HG02943 (cell line): ENCODE data around the gene PRDX5.

Experiments
- ATAC-seq: cut with Tn5 transposase; IDR thresholded peaks from one replicate; pipeline ENCODE4 v1.9.1; 2021; ENCODE audit warnings: mild to moderate bottlenecking, low read depth, moderate library complexity; ENCODE audit not compliant: unreplicated experiment

The PRDX5 gene

GRCh38 chr11:64289002-64289564 lies 28.8 kb upstream of the PRDX5 start:
- no peak for ATAC-seq

DNA sequence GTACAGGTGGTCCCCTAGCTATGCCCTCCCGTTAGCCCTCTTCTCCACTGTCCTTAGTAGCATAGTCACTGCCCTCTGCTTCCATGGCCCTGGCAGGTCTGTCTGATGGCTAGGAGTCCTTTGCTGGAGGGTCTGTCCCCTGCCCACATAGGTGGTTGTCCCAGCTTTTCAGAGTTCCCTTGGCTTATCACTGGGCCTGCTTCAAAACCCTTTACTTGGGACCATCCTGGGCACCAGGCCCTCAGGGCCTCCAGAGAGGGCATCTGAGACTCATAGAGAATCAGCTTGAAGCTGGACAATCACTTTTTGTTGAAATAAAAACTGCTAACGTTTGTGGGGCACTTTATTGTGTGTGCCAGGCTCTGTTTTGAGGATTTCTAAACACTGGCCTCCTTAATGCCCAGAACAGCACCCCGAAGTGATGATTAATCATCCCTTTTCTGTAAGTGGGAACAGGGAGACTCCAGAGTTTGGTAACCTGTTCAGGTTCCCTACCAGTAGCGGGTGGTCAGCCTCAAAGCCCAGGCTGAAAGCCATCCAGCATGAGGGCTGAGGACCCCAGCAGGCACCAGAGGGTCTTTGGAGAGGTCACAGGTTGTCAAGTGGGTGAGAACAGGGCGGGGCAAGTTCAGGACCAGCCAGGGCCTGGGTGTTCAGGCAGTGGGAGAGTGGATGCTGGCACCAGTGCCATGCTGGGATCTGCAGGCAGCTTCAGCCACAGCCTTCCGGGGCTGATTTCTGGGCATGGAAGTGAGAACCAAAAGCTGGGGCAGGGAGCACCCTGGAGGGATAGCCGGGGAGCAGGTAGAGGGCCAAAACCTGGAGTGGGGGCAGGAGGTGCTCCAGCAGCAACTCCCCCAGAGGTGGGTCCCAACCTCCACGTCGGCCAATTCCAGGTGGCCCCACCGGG lies 27.3 kb upstream of the PRDX5 start:
- no peak for ATAC-seq

DNA sequence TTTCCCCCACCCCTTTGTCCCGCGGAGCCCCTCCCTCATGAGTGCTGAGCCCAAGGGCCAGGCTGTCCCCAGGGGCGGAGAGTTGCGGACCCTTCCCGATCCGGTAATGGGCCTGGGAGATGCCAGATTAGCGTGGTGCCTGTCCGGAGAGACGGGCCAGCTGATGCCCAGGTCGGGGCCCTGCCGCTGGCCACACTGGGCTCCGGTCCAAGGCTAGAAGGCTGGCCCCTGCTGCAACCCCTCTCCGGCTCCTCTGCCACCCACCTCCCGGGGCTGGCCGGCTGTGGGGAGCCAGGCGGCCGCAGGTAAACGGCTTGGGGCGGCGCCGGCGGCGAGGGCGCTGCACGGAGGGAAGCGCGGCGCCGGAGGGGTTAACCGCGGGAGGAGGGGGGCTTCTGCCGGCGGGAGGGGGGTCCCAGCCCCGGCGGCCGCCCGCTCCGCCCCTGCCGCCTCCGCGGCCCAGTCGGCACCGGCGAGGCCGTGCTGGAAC lies 26.6 kb upstream of the PRDX5 start, which contains the start of gene KCNK4:
TSS of gene KCNK4 (plus strand) at position 41 of the 490 bp plus-strand sequence. CDS start 1,717 bp downstream, outside the sequence.
- ATAC-seq = no peak

DNA sequence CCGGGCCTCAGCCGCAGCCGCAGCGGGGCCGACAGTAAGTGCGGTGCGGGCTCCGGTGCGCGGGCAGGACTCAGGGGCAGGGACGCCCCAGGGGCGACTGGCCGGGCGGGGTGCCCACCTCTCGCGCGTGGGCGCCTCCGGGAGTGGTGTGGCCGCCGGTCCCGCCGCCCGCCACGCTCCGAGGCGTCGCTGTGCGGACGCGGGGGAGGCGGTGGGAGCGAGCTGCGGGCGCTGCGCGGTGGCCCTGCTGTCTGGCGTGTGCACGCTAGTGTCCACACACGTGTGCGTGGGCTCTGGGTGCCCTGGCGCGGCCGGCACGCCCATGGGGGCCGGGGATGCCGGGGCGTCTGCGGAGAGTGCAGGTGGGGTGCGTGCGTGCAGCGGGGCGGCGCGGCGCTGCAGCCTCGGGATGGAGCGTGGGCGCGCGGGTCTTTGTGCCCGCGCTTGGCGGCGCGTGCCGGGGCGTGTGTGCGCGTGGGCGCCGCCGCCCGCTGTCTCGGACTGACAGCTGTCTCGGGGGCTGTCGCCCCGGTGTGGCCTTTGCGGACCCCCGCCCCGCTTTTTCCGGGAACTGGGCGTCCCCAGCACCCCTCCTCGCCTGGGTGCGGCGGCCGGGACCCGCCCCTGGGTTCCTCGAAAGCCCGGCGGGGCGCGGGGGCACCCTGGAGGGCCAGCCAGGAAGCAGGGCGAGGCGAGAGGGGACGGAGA lies 26.0 kb upstream of the PRDX5 start:
- ATAC-seq = no peak

GRCh38 chr11:64292460-64293254 lies 25.3 kb upstream of the PRDX5 start:
- ATAC-seq = no peak

GRCh38 chr11:64294774-64295173 lies 23.1 kb upstream of the PRDX5 start:
- no peak for ATAC-seq

- ATAC-seq = no peak
Observed at GRCh38 chr11:64295760-64296159, 22.2 kb upstream of the PRDX5 start.

DNA sequence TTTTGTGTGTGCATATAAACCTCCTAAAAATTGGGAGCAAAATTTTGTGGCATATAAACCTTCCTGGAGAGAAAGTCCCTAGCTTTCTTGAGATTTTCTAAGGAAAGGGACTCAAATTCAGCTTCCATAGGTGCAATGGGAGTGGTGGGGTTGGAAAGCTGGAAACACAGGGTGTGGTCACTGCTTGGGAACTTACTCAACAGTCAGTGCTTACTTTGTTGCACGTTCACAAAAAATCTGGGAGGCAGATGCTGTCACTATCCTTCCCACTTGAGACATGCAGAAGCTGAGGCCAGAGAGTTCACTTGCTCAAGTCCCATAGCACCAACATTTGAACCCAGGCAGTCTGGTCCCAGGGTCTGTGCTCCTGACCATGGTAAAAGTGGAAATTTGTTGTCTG lies 21.7 kb upstream of the PRDX5 start:
- ATAC-seq = no peak

GRCh38 chr11:64296830-64297698 lies 20.9 kb upstream of the PRDX5 start:
- ATAC-seq = no peak

DNA sequence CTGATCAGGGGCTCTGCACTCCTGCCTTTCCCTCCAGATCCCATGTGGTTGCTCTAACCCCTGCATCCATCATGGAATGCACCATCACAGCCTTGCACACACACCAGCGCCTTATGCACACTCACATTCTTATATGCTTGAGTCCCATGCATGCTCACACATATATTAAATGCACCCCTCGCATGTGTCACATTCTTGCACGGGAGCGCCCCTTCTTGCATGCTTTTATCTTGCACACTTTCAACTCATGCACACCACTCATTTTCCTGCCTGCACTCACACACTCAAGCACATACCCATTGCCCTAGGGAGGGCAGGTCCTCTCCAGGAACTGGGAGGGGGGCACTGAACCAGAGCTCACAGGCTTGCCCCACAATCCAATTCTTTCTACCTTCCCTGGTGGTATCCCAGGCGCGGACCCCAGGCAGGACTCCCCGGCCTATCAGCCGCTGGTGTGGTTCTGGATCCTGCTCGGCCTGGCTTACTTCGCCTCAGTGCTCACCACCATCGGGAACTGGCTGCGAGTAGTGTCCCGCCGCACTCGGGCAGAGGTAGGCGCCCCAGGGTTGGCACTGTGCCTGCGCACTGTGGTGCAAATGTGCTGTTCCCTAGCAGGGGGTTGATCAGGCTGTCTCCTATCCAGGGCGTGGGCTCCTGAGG lies 20.1 kb upstream of the PRDX5 start:
- no peak for ATAC-seq

DNA sequence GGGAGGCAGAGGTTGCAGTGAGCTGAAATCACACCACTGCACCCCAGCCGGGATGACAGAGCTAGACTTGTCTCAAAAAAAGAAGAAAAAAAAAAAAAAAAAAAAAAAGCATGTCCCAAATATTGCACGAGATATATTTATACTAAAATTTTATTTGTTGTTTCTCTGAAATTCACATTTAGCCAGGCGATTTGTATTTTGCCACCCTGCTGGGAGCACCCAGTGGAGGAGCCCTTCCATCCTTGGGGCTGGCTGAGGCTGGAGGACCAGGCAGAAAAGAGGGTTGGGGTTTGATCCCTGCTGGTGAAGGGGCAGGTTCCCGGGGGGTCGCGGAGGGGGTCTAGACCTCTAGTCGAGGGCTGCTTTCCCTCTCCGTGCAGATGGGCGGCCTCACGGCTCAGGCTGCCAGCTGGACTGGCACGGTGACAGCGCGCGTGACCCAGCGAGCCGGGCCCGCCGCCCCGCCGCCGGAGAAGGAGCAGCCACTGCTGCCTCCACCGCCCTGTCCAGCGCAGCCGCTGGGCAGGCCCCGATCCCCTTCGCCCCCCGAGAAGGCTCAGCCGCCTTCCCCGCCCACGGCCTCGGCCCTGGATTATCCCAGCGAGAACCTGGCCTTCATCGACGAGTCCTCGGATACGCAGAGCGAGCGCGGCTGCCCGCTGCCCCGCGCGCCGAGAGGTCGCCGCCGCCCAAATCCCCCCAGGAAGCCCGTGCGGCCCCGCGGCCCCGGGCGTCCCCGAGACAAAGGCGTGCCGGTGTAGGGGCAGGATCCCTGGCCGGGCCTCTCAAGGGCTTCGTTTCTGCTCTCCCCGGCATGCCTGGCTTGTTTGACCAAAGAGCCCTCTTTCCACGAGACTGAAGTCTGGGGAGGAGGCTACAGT lies 18.7 kb upstream of the PRDX5 start:
- ATAC-seq = no peak

GRCh38 chr11:64299847-64300648 lies 17.9 kb upstream of the PRDX5 start, which contains the start of gene CATSPERZ:
Gene CATSPERZ, plus strand, starts transcription at chr11:64300358. Its CDS starts 53 bp downstream, at chr11:64300411.
- no peak for ATAC-seq

DNA sequence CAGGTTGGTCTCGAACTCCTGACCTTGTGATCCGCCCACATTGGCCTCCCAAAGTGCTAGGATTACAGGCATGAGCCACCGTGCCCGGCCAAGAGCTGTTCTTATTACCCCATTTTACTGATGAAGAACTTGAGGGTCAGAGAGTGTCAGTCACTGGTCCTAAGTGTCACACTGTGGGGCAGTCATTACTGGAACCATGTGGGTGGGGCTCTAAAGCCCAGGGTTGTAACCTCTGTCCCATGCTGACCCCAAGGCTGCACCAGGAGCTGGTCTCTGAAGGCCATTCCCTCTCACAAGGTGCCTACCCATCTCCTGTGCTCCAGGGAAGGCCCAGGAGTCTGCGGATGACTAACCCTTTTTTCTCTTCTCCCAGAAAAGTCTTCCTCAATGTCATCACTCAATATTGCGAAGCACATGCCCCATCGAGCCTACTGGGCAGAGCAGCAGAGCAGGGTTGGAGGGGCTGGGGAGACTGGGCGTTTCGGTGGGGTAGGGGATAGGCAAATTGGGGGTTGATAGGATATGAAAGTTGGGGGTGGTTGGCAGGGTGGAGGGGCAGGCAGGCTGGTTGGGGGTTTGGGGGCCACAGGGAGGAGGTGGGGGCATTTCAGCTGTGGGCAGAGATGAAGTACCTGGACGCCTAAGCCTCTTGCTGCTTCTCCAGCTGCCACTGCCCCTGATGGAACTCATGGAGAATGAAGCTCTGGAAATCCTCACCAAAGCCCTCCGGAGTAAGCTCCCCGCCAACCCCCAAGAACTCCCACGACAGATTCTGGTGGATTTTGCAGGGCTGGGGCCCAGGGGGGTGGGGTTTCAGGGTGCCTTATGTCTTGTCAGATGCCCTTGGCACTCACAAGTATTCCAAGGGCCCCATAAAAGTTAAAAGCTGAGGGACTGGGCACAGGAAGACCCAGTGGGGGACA lies 14.6 kb upstream of the PRDX5 start:
- ATAC-seq = no peak

GRCh38 chr11:64304032-64304315 lies 13.9 kb upstream of the PRDX5 start:
- no peak for ATAC-seq

DNA sequence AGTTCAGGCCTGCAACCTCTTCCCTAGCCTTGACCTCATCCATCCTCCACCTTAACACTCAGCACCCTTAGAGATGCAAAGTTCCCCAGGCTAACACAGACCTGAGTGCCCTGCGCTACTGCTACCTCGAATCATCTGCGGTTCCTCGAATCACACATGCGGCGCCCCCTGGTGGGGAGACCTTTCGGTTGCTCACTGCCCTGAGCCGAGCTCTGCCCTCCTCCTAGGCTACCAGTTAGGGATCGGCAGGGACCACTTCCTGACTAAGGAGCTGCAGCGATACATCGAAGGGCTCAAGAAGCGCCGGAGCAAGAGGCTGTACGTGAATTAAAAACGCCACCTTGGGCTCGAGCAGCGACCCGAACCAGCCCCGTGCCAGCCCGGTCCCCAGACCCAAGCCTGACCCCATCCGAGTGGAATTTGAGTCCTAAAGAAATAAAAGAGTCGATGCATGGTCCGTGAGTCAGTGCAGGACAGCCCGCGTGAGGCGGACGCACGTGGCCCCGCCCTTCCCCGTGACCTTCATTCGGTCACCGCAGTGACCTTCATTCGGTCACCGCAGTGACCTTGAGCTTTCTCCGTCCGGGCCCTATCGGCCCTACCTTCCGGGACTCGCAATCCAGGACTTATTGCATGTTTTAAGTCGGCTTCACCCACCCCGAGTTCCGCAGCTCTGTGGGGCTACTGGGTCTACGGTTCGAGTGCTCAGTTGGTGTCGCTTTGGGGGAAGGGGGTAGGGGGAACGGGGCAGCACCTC lies 13.4 kb upstream of the PRDX5 start:
- peak; percentile 11 for ATAC-seq
